ENCODE measurements around the gene MMP27. TPM values are rescaled to one million over a fixed set of nuclear protein-coding genes. Genes with fewer than 3 reads are reported as not detected.
"Not testable (repeated sequence)": the region's sequence is repeated elsewhere in the genome, so short reads cannot be mapped to it uniquely, and the experiment has no call there.

Gene MMP27, protein sequence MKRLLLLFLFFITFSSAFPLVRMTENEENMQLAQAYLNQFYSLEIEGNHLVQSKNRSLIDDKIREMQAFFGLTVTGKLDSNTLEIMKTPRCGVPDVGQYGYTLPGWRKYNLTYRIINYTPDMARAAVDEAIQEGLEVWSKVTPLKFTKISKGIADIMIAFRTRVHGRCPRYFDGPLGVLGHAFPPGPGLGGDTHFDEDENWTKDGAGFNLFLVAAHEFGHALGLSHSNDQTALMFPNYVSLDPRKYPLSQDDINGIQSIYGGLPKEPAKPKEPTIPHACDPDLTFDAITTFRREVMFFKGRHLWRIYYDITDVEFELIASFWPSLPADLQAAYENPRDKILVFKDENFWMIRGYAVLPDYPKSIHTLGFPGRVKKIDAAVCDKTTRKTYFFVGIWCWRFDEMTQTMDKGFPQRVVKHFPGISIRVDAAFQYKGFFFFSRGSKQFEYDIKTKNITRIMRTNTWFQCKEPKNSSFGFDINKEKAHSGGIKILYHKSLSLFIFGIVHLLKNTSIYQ
- not detected in 2 replicates for total RNA-seq (2014; rRNA removed)
- not detected for polyA plus RNA-seq (2012)

GRCh38 chr11:102705626-102706025 lies at the start of gene MMP27:
Gene MMP27, minus strand, starts transcription at chr11:102705769. Its CDS starts 55 bp downstream, at chr11:102705714.
- no peak for DNase-seq (ENCODE audit: low read depth)

GRCh38 chr11:102753267-102753666 lies 47.7 kb upstream of the MMP27 start:
- DNase-seq (ENCODE audit: low read depth) = no peak

- no peak for DNase-seq (ENCODE audit: low read depth)
Measured at GRCh38 chr11:102751673-102752072, 46.1 kb upstream of the MMP27 start.

- DNase-seq (ENCODE audit: low read depth) = no peak
Measured at GRCh38 chr11:102749101-102749722, 43.6 kb upstream of the MMP27 start.

GRCh38 chr11:102746746-102747578 lies 41.4 kb upstream of the MMP27 start:
- DNase-seq (ENCODE audit: low read depth) = not testable (repeated sequence)

GRCh38 chr11:102734650-102735049 lies 29.1 kb upstream of the MMP27 start:
- DNase-seq (ENCODE audit: low read depth) = no peak

GRCh38 chr11:102733232-102733875 lies 27.8 kb upstream of the MMP27 start:
- DNase-seq (ENCODE audit: low read depth) = peak; percentile 46

DNA sequence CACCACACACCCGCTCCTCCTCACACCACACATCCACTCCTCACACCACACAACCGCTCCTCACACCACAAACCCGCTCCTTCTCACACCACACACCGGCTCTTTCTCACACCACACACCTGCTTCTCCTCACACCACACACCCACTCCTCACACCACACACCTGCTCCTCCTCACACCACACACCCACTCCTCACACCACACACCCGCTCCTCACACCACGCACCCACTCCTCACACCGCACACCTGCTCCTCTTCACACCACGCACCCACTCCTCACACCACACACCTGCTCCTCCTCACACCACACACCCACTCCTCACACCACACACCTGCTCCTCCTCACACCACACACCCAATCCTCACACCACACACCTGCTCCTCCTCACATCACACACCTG lies 25.4 kb upstream of the MMP27 start:
- DNase-seq (ENCODE audit: low read depth) = not testable (repeated sequence)

- DNase-seq (ENCODE audit: low read depth) = no peak
Measured at GRCh38 chr11:102729849-102730815, 24.6 kb upstream of the MMP27 start.

GRCh38 chr11:102727890-102728289 lies 22.3 kb upstream of the MMP27 start:
- DNase-seq (ENCODE audit: low read depth) = peak; percentile 11

DNA sequence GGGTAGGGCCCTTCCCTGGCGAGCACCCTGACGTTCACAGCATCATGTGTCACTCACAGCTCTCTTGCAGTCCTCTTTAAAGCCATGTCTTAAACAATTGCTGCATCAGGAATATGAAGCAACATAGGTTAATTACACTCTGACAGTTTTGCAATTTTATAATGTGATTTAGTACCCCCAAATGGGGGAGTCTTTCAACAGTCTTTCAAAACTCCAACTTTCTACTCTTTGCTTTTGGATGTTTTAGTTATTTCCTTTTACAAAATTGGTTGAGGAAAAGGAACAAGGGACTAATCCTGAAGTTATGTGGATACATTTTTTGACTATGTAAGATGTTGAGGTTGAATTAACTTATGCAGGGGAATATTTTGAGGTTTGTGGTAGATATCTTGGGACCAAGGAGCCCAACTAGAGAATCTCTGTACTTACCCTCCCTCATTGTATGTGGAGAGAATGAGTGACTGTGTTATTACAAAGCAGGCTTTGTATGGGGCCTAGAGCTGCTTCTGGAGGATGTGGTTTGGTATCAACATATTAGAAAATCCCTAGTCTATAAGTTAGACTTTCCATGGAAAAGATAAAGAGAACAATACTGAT lies 19.4 kb upstream of the MMP27 start, which contains the start of gene MMP8:
TSS of gene MMP8 (minus strand) at position 51 of the 597 bp plus-strand sequence. CDS start 99 bp downstream, outside the sequence.
- no peak for DNase-seq (ENCODE audit: low read depth)

DNA sequence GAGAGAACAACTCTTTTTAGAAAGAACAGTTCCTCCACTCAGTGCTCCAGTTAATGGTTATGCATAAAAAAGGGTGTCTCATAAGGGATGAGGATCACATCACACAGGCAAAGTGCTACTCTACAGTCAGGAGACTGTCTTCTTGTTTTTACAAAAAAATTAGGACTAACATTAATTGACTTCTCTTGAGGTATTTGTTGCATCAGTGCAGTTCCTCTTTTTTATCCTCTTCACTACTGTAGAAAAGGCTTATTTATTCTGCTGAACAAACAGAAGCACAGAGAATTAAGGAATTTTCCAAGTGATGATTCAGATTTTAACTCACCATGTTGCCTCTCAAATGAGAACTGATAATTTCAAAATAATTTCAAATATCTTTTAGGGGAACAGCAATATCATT lies 17.3 kb upstream of the MMP27 start:
- no peak for DNase-seq (ENCODE audit: low read depth)

DNA sequence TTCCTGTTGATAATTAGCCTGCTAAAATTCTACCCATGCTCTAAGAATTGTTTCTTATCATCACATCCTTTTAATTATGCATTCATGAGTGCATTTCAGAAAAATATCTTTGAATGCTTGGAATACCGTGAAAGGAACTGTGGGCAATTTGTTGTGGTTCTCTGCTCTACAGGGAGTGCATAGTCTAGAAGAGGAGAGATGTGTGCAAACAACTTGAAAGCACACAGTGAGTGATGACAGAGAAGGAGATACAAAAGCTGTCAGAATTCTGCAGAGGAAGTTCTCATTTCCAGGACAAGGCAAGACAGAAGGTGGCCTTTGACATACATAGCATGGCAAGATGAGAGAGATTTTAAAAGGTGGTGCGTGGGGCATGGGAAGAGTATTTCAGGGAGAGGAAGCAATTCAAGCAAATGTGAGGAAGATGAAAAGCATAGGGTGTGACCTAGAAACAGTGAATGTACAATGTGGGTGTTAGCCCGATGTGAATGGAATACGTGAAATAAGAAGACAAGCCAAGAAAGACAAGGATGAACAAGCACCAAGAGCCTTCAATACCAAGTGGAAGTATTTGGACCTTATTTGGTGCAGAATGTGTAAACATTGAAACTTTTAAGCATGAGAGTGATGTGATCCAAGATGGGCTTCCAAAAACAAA lies 14.2 kb upstream of the MMP27 start:
- DNase-seq (ENCODE audit: low read depth) = no peak

DNA sequence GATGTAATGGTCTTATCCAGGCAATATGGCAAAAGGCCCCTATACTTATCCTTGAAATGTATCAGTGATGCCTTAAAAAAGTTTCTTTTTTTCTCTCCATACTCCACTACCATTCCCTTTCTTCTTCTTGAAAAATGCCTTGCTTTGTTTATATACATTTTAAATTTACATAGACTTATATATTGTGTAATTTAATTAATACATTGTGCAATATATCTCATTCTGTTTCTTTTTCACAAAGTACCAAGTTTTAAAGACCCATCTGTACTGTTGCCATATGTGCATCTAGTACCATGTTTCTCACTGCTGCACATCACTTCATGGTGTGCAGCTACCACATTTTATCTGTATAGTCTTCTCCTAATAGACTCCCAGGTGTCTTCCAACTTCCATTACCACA lies 11.7 kb upstream of the MMP27 start:
- no peak for DNase-seq (ENCODE audit: low read depth)

DNA sequence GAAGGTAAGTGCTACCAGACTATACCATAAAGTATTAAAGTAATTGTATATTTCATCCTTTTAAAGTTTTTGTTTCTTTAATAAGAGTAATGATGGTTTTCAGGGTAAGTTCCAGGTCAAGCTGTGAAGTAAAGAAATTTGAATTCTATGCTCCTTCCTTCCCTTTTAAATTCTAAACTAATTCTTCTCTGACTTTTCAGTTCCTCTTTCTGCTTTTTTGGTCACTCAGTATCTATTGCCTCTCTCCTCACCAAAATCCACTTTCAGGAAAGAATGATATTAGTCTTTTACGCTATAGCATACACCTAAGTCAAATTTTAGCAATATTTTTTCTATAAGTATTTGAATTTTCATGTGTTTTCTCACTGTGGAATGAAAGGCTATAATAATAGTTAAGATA lies 11.0 kb upstream of the MMP27 start:
- no peak for DNase-seq (ENCODE audit: low read depth)

- no peak for DNase-seq (ENCODE audit: low read depth)
Measured at GRCh38 chr11:102712137-102712536, 6.6 kb upstream of the MMP27 start.

- DNase-seq (ENCODE audit: low read depth) = no peak
Measured at GRCh38 chr11:102709201-102709945, 3.8 kb upstream of the MMP27 start.

GRCh38 chr11:102708654-102709053 lies 3.1 kb upstream of the MMP27 start:
- no peak for DNase-seq (ENCODE audit: low read depth)

All from LHCN-M2 (cell line).